K562 (cell line): ENCODE results near the gene SARS1. TPM values are rescaled to one million over a fixed set of nuclear protein-coding genes. Genes with fewer than 3 reads are reported as not detected.
A peak's percentile ranks its signal among the peaks of the same experiment; 100 is the strongest.

ENCODE experiments used
- BRD9 ChIP-seq: fragments of 450-650 bp; IDR thresholded peaks from 2 replicates; pipeline ENCODE4 v1.6.1; 2018; ENCODE audit warnings: low read depth; ENCODE audit not compliant: partially characterized antibody
- CBX2 ChIP-seq: fragments of 200-600 bp; sonication (generic); IDR thresholded peaks from one replicate; pipeline ENCODE4 v1.6.1; 2012; ENCODE audit warnings: mild to moderate bottlenecking, low read length, inconsistent platforms; ENCODE audit not compliant: insufficient read depth, poor library complexity, severe bottlenecking
- E2F3 ChIP-seq: fragments of 250-450 bp; sonication (Bioruptor Pico); IDR thresholded peaks from 2 replicates; pipeline ENCODE4 v1.4.0; 2020; ENCODE audit warnings: mild to moderate bottlenecking
- HDGF ChIP-seq: fragments of 450-650 bp; IDR thresholded peaks from 2 replicates; pipeline ENCODE4 v1.6.1; 2016
- KAT2B ChIP-seq: IDR thresholded peaks from one replicate; pipeline ENCODE4 v1.6.1; 2012; ENCODE audit warnings: low read depth, mild to moderate bottlenecking, control low read depth, inconsistent platforms, low read length, moderate library complexity
- KLF13 ChIP-seq: fragments of 450-650 bp; IDR thresholded peaks from 2 replicates; pipeline ENCODE4 v1.6.1; 2016; ENCODE audit warnings: missing genetic modification characterization, low read depth, mild to moderate bottlenecking, missing compliant biosample characterization, moderate library complexity, borderline replicate concordance
- NBN ChIP-seq: fragments of 450-650 bp; IDR thresholded peaks from 2 replicates; pipeline ENCODE4 v1.6.1; 2016; ENCODE audit warnings: low read depth, mild to moderate bottlenecking
- NFE2 ChIP-seq: IDR thresholded peaks from 2 replicates; pipeline ENCODE4 v1.6.1; 2014; ENCODE audit warnings: antibody characterized with exemption, low read depth
- NKRF ChIP-seq: fragments of 450-650 bp; IDR thresholded peaks from 2 replicates; pipeline ENCODE4 v1.6.1; 2016; ENCODE audit warnings: borderline replicate concordance
- NR2C1 ChIP-seq, 2 experiments: fragments of 450-650 bp; IDR thresholded peaks; 2 replicates each; pipeline ENCODE4 v1.6.1; 2017; ENCODE audit warnings: mild to moderate bottlenecking in 2 of 2, antibody characterized with exemption in 1 of 2, inconsistent platforms in 1 of 2, missing compliant biosample characterization in 1 of 2, missing genetic modification characterization in 1 of 2
- RAD51 ChIP-seq: fragments of 450-650 bp; IDR thresholded peaks from 2 replicates; pipeline ENCODE4 v1.7.1; 2016; ENCODE audit warnings: low read depth, mild to moderate bottlenecking, borderline replicate concordance
- RBM34 ChIP-seq: fragments of 200-400 bp; formaldehyde crosslinking; IDR thresholded peaks from 2 replicates; pipeline ENCODE4 v1.6.1; 2018; ENCODE audit warnings: low read length, borderline replicate concordance; ENCODE audit not compliant: insufficient read depth
- ZFX ChIP-seq: sonication (generic); formaldehyde crosslinking; IDR thresholded peaks from 2 replicates; pipeline ENCODE4 v1.8.0; 2022; ENCODE audit warnings: mild to moderate bottlenecking, missing genetic modification reagents, moderate library complexity
- polyA plus RNA-seq, 8 experiments: library from polyadenylated mRNA; depleted of rRNA in 4 of 8; stranded (reverse) in 5 of 8; unstranded in 3 of 8; fragments of >200 nt; fragmentation: Nextera tagmentation in 2 of 8; fragmentation: Illumina TruSeq in 1 of 8; extraction: Ambion mirVana in 2 of 8; extraction: Trizol in 1 of 8; gene quantifications; 2 replicates each; pipeline versions ENCODE4 v1.2.1 to v1.2.3, GENCODE V29; 2011 to 2014; ENCODE audit warnings: inconsistent platforms in 1 of 8, missing spikeins in 1 of 8
- total RNA-seq, 7 experiments: library from RNA; depleted of rRNA in 6 of 7; stranded (reverse); fragments of >200 nt in 6 of 7; fragmentation: Illumina TruSeq in 2 of 7; extraction: Trizol in 2 of 7; gene quantifications; 2 replicates each; pipeline versions ENCODE4 v1.2.1 to v1.2.3, GENCODE V29; 2011 to 2021; ENCODE audit warnings: low replicate concordance in 1 of 7
- TF ChIP-seq, protein P1 (sequence below): sonication (generic); formaldehyde crosslinking; IDR thresholded peaks from 2 replicates; pipeline ENCODE4 v1.9.0; 2022; ENCODE audit warnings: mild to moderate bottlenecking, missing genetic modification reagents
- TF ChIP-seq, protein P2 (sequence below): fragments of 450-650 bp; conservative IDR thresholded peaks from 2 replicates; pipeline ENCODE4 v1.6.1; 2016; ENCODE audit warnings: missing genetic modification characterization, low read depth, mild to moderate bottlenecking, control low read depth, missing compliant biosample characterization
- TF ChIP-seq, protein P3 (sequence below): sonication (generic); formaldehyde crosslinking; IDR thresholded peaks from 2 replicates; pipeline ENCODE4 v1.8.0; 2022; ENCODE audit warnings: mild to moderate bottlenecking, missing genetic modification reagents
- TF ChIP-seq, protein P4 (sequence below), 2 experiments: fragments of 450-650 bp in 1 of 2; sonication (generic) in 1 of 2; formaldehyde crosslinking; conservative IDR thresholded peaks; 2 replicates each; pipeline versions ENCODE4 v1.4.0 to v1.8.1; 2020 to 2022; ENCODE audit warnings: mild to moderate bottlenecking in 1 of 2, missing genetic modification reagents in 1 of 2

The SARS1 gene
- total and polyA plus RNA-seq, 9 of the 15 experiments (the other 6 are each of a cell fraction or from before 2014, with no cell fraction given) = 221 to 623 (median 254) TPM

- TF ChIP-seq RBM34 (no peak), NFE2 (no peak), KAT2B (no peak), KLF13 (no peak), NKRF (peak; percentile 84), ZFX (CRISPR knock-in tag) (peak; percentile 75), NR2C1 (IDR thresholded peaks at IDR 0.05) (no peak), NR2C1 (tag; IDR thresholded peaks at IDR 0.05) (no peak), RAD51 (no peak), NBN (no peak), CBX2 (no peak), BRD9 (no peak), E2F3 (peak; percentile 8; the same call in 1 of the 2 replicates), HDGF (0 out of 2 replicates have a peak, but pooled peaks have one; percentile 61)
- TF ChIP-seq, protein P1, sequence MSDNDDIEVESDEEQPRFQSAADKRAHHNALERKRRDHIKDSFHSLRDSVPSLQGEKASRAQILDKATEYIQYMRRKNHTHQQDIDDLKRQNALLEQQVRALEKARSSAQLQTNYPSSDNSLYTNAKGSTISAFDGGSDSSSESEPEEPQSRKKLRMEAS = peak; percentile 94
- TF ChIP-seq, protein P2, sequence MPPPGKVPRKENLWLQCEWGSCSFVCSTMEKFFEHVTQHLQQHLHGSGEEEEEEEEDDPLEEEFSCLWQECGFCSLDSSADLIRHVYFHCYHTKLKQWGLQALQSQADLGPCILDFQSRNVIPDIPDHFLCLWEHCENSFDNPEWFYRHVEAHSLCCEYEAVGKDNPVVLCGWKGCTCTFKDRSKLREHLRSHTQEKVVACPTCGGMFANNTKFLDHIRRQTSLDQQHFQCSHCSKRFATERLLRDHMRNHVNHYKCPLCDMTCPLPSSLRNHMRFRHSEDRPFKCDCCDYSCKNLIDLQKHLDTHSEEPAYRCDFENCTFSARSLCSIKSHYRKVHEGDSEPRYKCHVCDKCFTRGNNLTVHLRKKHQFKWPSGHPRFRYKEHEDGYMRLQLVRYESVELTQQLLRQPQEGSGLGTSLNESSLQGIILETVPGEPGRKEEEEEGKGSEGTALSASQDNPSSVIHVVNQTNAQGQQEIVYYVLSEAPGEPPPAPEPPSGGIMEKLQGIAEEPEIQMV (tag) = no peak
- TF ChIP-seq, protein P3, sequence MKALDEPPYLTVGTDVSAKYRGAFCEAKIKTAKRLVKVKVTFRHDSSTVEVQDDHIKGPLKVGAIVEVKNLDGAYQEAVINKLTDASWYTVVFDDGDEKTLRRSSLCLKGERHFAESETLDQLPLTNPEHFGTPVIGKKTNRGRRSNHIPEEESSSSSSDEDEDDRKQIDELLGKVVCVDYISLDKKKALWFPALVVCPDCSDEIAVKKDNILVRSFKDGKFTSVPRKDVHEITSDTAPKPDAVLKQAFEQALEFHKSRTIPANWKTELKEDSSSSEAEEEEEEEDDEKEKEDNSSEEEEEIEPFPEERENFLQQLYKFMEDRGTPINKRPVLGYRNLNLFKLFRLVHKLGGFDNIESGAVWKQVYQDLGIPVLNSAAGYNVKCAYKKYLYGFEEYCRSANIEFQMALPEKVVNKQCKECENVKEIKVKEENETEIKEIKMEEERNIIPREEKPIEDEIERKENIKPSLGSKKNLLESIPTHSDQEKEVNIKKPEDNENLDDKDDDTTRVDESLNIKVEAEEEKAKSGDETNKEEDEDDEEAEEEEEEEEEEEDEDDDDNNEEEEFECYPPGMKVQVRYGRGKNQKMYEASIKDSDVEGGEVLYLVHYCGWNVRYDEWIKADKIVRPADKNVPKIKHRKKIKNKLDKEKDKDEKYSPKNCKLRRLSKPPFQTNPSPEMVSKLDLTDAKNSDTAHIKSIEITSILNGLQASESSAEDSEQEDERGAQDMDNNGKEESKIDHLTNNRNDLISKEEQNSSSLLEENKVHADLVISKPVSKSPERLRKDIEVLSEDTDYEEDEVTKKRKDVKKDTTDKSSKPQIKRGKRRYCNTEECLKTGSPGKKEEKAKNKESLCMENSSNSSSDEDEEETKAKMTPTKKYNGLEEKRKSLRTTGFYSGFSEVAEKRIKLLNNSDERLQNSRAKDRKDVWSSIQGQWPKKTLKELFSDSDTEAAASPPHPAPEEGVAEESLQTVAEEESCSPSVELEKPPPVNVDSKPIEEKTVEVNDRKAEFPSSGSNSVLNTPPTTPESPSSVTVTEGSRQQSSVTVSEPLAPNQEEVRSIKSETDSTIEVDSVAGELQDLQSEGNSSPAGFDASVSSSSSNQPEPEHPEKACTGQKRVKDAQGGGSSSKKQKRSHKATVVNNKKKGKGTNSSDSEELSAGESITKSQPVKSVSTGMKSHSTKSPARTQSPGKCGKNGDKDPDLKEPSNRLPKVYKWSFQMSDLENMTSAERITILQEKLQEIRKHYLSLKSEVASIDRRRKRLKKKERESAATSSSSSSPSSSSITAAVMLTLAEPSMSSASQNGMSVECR (CRISPR knock-in tag) = peak; percentile 42; the same call in 1 of the 2 replicates
- TF ChIP-seq, protein P4, sequence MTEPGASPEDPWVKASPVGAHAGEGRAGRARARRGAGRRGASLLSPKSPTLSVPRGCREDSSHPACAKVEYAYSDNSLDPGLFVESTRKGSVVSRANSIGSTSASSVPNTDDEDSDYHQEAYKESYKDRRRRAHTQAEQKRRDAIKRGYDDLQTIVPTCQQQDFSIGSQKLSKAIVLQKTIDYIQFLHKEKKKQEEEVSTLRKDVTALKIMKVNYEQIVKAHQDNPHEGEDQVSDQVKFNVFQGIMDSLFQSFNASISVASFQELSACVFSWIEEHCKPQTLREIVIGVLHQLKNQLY (CRISPR knock-in tag; conservative IDR thresholded peaks at IDR 0.05) = 0 out of 4 replicates have a peak, but pooled peaks of 1 of the 2 experiments have one; percentile 48
Measured at GRCh38 chr1:109248797-109249629, 35.3 kb downstream of the SARS1 start, which contains the start of gene CELSR2 (continued).
